ENCODE results near the gene MOSMO.
"Not testable (repeated sequence)": the region's sequence is repeated elsewhere in the genome, so short reads cannot be mapped to it uniquely, and the experiment has no call there.

The MOSMO gene

DNA sequence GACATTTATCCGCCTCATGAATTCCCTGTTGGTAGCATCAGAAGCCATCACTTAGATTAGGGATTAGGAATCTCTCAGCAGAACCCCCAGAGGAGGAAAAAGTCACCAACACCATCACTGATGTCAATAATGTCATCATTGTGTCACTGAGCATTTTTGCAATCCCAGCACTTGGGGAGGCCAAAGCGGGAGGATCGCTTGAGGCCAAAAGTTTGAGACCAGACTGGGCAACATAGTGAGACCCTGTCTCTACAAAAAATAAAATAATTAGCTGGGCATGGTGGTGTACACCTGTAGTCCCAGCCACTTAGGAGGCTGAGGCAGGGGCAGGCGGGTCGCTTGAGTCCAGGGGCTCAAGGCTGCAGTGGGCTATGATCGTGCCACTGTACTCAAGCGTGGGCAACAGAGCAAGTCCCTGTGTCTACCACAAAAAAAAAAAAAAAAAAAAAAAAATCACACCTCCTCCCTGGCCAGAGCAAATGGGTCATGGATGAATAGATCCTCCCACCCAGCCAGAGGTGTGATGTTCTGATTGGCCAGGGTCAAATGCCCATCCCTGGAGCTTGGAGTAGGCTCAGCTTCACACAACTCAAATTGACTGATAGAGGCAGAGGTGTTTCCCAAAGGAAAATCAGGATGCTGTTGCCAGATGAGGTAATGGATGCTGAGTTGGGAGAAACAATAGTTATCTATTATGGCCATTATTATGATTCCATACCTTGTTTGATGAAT is 116.0 kb downstream of the MOSMO start:
- TF ChIP-seq, protein P1, sequence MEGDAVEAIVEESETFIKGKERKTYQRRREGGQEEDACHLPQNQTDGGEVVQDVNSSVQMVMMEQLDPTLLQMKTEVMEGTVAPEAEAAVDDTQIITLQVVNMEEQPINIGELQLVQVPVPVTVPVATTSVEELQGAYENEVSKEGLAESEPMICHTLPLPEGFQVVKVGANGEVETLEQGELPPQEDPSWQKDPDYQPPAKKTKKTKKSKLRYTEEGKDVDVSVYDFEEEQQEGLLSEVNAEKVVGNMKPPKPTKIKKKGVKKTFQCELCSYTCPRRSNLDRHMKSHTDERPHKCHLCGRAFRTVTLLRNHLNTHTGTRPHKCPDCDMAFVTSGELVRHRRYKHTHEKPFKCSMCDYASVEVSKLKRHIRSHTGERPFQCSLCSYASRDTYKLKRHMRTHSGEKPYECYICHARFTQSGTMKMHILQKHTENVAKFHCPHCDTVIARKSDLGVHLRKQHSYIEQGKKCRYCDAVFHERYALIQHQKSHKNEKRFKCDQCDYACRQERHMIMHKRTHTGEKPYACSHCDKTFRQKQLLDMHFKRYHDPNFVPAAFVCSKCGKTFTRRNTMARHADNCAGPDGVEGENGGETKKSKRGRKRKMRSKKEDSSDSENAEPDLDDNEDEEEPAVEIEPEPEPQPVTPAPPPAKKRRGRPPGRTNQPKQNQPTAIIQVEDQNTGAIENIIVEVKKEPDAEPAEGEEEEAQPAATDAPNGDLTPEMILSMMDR (IDR thresholded peaks at IDR 0.05; ENCODE audit: control insufficient read depth, insufficient read depth, low read depth, low read length, missing control alignments): no peak
- no peak overlapping the region for H3K4me3 ChIP-seq (ENCODE audit: control insufficient read depth, low read depth, low read length)
- DNase-seq (ENCODE audit: low read depth): no peak

DNA sequence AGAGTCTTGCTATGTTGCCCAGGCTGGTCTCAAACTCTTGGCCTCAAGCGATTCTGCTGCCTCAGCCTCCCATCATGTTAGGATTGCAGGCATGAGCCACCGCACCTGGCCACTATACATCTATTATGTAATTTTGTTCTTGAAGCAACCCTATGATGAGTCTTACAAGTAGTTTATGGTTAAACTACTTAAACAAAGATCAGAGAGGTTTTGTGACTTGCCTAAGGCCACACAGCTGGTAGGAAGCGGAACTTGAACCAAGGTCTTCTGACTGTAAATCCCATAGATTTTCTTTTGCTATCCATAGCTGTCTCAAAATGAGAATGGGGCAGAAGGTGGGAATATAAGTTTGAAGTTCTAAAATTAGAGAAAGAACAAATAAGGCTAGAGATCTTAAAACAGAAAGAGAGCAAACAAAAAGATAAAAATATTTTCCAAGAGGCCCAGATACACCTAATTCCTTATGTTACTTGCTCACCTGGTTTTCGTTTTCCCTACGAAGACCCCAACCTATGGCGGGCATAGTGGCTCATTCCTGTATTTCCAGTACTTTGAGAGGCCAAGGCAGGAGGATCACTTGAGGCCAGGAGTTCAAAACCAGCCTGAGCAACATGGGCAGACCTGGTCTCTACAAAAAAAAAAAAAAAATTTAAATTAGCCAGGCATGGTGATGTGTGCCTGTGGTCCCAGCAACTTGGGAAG is 116.8 kb downstream of the MOSMO start:
- DNase-seq (ENCODE audit: low read depth): no peak
- TF ChIP-seq, protein P1 (IDR thresholded peaks at IDR 0.05; ENCODE audit: control insufficient read depth, insufficient read depth, low read depth, low read length, missing control alignments): no peak
- no peak overlapping the region for H3K4me3 ChIP-seq (ENCODE audit: control insufficient read depth, low read depth, low read length)

DNA sequence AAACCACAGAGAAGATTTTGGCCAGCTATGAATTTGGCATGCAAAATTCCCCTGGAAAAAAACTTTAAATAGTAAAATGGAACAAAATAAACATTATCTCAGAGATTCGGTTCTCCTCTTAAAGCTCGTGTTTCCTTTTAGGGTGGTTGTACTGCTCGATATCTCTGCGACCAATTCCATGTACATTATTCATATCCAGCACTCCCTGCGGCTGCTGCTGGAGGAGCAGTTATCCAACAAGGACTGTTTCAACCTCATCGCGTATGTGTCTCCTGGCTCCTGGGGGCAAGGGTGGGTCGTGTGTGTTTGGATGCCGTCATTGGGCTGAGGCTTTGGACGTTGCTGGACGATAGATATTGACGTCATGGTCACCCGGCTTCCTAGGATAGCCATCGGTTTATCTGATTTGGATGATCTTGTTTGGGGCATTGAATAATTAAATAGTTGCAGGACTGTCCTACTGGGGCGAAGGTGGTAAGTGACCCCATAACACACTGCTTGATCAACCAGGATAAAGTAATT is 118.2 kb downstream of the MOSMO start:
- DNase-seq (ENCODE audit: low read depth): no peak
- TF ChIP-seq, protein P1 (IDR thresholded peaks at IDR 0.05; ENCODE audit: control insufficient read depth, insufficient read depth, low read depth, low read length, missing control alignments): no peak
- H3K4me3 ChIP-seq (ENCODE audit: control insufficient read depth, low read depth, low read length): no peak overlapping the region

DNA sequence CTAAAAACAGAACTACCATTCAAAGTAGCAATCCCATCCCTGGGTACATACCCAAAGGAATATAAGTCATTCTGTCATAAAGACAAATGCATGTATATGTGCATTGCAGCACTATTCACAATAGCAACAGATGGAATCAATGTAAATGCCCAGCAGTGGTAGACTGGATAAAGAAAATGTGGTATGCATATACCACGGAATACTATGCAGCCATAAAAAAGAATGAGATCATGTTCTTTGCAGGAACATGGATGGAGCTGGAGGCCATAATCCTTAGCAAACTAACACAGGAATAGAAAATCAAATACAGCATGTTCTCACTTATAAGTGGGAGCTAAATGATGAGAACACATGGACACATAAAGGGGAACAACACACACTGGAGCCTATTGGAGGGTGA is 120.6 kb downstream of the MOSMO start:
- not testable (repeated sequence) for H3K4me3 ChIP-seq (ENCODE audit: control insufficient read depth, low read depth, low read length); DNase-seq (ENCODE audit: low read depth)

DNA sequence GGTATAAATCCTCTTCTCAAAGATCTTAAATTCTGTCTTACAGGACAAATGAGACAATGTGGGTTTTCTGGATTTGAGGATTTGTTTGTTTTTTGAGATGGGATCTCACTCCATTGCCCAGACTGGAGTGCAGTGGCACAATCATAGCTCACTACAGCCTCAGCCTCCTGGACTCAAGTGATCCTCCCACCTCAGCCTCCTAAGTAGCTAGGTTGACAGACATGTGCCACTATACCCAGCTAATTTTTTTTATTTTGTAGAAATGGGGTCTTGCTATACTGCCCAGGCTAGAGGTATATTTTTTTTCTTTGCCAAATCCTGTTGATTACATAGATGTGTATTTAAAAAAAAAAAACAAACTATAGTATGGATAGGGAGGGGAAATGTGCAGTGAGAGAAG is 122.6 kb downstream of the MOSMO start:
- no peak for DNase-seq (ENCODE audit: low read depth)
- TF ChIP-seq, protein P1 (IDR thresholded peaks at IDR 0.05; ENCODE audit: control insufficient read depth, insufficient read depth, low read depth, low read length, missing control alignments): no peak
- no peak overlapping the region for H3K4me3 ChIP-seq (ENCODE audit: control insufficient read depth, low read depth, low read length)

DNA sequence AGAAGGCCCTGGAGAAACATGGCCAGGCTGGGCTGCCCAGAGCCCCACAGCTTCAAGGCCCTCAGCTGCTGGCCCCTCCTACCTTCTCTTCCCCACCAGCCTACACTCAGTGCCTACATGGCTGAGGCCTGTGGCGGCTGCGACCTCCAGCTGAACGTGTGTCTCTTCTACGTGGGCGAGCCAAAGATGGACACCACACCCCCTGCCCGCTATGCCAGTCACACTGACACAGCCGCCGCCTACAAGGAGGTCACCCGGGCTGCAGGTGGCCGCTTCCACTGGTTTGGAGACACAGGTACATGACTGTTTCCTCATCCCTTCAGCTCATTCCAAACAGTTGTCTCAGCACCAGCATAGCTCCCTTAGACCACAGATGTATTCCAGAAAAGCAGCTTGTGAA is 124.9 kb downstream of the MOSMO start:
- H3K4me3 ChIP-seq (ENCODE audit: control insufficient read depth, low read depth, low read length): no peak overlapping the region
- TF ChIP-seq, protein P1 (IDR thresholded peaks at IDR 0.05; ENCODE audit: control insufficient read depth, insufficient read depth, low read depth, low read length, missing control alignments): no peak
- no peak for DNase-seq (ENCODE audit: low read depth)
